DOHH2 (cell line): ENCODE measurements around the gene OLAH.

ENCODE experiments used
- H3F3A ChIP-seq: fragments of 200-600 bp; sonication (generic), shearing (Covaris generic); 2 replicates; pipeline ENCODE4 v1.6.0; 2016; ENCODE audit warnings: antibody characterized with exemption, mild to moderate bottlenecking; ENCODE audit not compliant: control insufficient read depth, insufficient read depth
- H3K27ac ChIP-seq: fragments of 200-600 bp; sonication (generic); 2 replicates; pipeline ENCODE4 v1.5.1; 2014; ENCODE audit warnings: low read depth, mild to moderate bottlenecking, low read length, moderate library complexity
- H3K27me3 ChIP-seq: fragments of 200-600 bp; sonication (generic); 2 replicates; pipeline ENCODE4 v1.6.1; 2014; ENCODE audit warnings: mild to moderate bottlenecking, low read length, mixed read lengths; ENCODE audit not compliant: control insufficient read depth
- H3K36me3 ChIP-seq: fragments of 200-600 bp; sonication (generic); 2 replicates; pipeline ENCODE4 v1.6.1; 2014; ENCODE audit warnings: mild to moderate bottlenecking, low read length, moderate library complexity, mixed read lengths; ENCODE audit not compliant: control insufficient read depth
- H3K4me1 ChIP-seq: fragments of 200-600 bp; sonication (generic); 2 replicates; pipeline ENCODE4 v1.6.1; 2014; ENCODE audit warnings: mild to moderate bottlenecking, low read length, mixed read lengths; ENCODE audit not compliant: control insufficient read depth
- H3K4me2 ChIP-seq: fragments of 200-600 bp; sonication (generic); 2 replicates; pipeline ENCODE4 v1.6.0; 2014; ENCODE audit warnings: mild to moderate bottlenecking, low read length, moderate library complexity
- H3K4me3 ChIP-seq: fragments of 200-600 bp; sonication (generic); 2 replicates; pipeline ENCODE4 v1.5.1; 2014; ENCODE audit warnings: mild to moderate bottlenecking, low read length, mixed read lengths
- H3K79me2 ChIP-seq: fragments of 200-600 bp; sonication (generic); 2 replicates; pipeline ENCODE4 v1.6.1; 2014; ENCODE audit warnings: mild to moderate bottlenecking, low read length, mixed read lengths; ENCODE audit not compliant: control insufficient read depth
- H3K9me2 ChIP-seq: fragments of 200-600 bp; sonication (generic); replicated peaks from 2 replicates; pipeline ENCODE4 v1.6.1; 2014; ENCODE audit warnings: mild to moderate bottlenecking, low read length, mixed read lengths; ENCODE audit not compliant: control insufficient read depth
- H3K9me3 ChIP-seq: fragments of 200-600 bp; sonication (generic); 2 replicates; pipeline ENCODE4 v1.6.1; 2014; ENCODE audit warnings: antibody characterized with exemption, low read length, mixed read lengths; ENCODE audit not compliant: control insufficient read depth, insufficient read depth
- H4K20me1 ChIP-seq: fragments of 200-600 bp; sonication (generic); 2 replicates; pipeline ENCODE4 v1.6.0; 2014; ENCODE audit warnings: low read depth, mild to moderate bottlenecking, antibody characterized with exemption, low read length, moderate library complexity; ENCODE audit not compliant: control insufficient read depth, insufficient read depth
- CTCF ChIP-seq: fragments of 200-600 bp; sonication (generic); IDR thresholded peaks from one replicate; pipeline ENCODE4 v1.5.1; 2014; ENCODE audit warnings: antibody characterized with exemption, mild to moderate bottlenecking, low read depth, low read length; ENCODE audit not compliant: poor library complexity, severe bottlenecking
- EZH2phosphoT487 ChIP-seq: fragments of 200-600 bp; sonication (generic); IDR thresholded peaks from 2 replicates; pipeline ENCODE4 v1.6.1; 2017; ENCODE audit warnings: borderline replicate concordance, mild to moderate bottlenecking, antibody characterized with exemption, low read length, moderate library complexity, mixed read lengths

Gene OLAH

GRCh38 chr10:15068802-15069201 lies 25.1 kb downstream of the OLAH start:
- peaks cover 10% of the 10 kb centered on the region; the same call in 1 of the 2 replicates for H3K27me3 ChIP-seq
- no peaks in the 10 kb centered on the region for H3F3A ChIP-seq
- no peak overlapping the region for H3K4me2 ChIP-seq
- no peaks in the 10 kb centered on the region for H3K79me2 ChIP-seq
- H3K36me3 ChIP-seq: no peaks in the 10 kb centered on the region
- TF ChIP-seq EZH2phosphoT487: no peak
- no peak for TF ChIP-seq CTCF
- H3K9me2 ChIP-seq: no peaks in the 10 kb centered on the region
- no peak overlapping the region for H3K27ac ChIP-seq
- H3K4me3 ChIP-seq: no peak overlapping the region
- H3K9me3 ChIP-seq: no peaks in the 10 kb centered on the region
- no peaks in the 10 kb centered on the region for H4K20me1 ChIP-seq
- H3K4me1 ChIP-seq: no peaks in the 10 kb centered on the region

GRCh38 chr10:15069230-15069629 lies 25.5 kb downstream of the OLAH start:
- no peaks in the 10 kb centered on the region for H3K4me1 ChIP-seq
- H3K79me2 ChIP-seq: no peaks in the 10 kb centered on the region
- H3K27me3 ChIP-seq: peaks cover 10% of the 10 kb centered on the region; the same call in 1 of the 2 replicates
- H3F3A ChIP-seq: no peaks in the 10 kb centered on the region
- no peaks in the 10 kb centered on the region for H4K20me1 ChIP-seq
- no peak overlapping the region for H3K4me3 ChIP-seq
- no peaks in the 10 kb centered on the region for H3K9me3 ChIP-seq
- no peaks in the 10 kb centered on the region for H3K36me3 ChIP-seq
- H3K9me2 ChIP-seq: no peaks in the 10 kb centered on the region
- no peak for TF ChIP-seq EZH2phosphoT487
- TF ChIP-seq CTCF: no peak
- no peak overlapping the region for H3K27ac ChIP-seq
- no peak overlapping the region for H3K4me2 ChIP-seq

GRCh38 chr10:15072358-15072757 lies 28.6 kb downstream of the OLAH start:
- H3K4me1 ChIP-seq: no peaks in the 10 kb centered on the region
- H3K9me3 ChIP-seq: no peaks in the 10 kb centered on the region
- no peaks in the 10 kb centered on the region for H3F3A ChIP-seq
- H3K4me3 ChIP-seq: no peak overlapping the region
- TF ChIP-seq EZH2phosphoT487: no peak
- TF ChIP-seq CTCF: no peak
- no peaks in the 10 kb centered on the region for H3K9me2 ChIP-seq
- H3K27me3 ChIP-seq: peaks cover 6% of the 10 kb centered on the region; the same call in 1 of the 2 replicates
- H3K4me2 ChIP-seq: no peak overlapping the region
- no peaks in the 10 kb centered on the region for H4K20me1 ChIP-seq
- H3K27ac ChIP-seq: no peak overlapping the region
- no peaks in the 10 kb centered on the region for H3K79me2 ChIP-seq
- no peaks in the 10 kb centered on the region for H3K36me3 ChIP-seq

- H3K4me1 ChIP-seq: no peaks in the 10 kb centered on the region
- no peak overlapping the region for H3K27ac ChIP-seq
- no peaks in the 10 kb centered on the region for H3K9me3 ChIP-seq
- no peaks in the 10 kb centered on the region for H3K36me3 ChIP-seq
- H3K79me2 ChIP-seq: no peaks in the 10 kb centered on the region
- H3F3A ChIP-seq: no peaks in the 10 kb centered on the region
- TF ChIP-seq EZH2phosphoT487: no peak
- no peak for TF ChIP-seq CTCF
- no peaks in the 10 kb centered on the region for H4K20me1 ChIP-seq
- H3K9me2 ChIP-seq: no peaks in the 10 kb centered on the region
- no peak overlapping the region for H3K4me3 ChIP-seq
- H3K4me2 ChIP-seq: no peak overlapping the region
- H3K27me3 ChIP-seq: peaks cover 6% of the 10 kb centered on the region; the same call in 1 of the 2 replicates
These were observed 31.7 kb downstream of the OLAH start for GRCh38 chr10:15075421-15075820.
